Muscle of arm (tissue), 12 donors: ENCODE measurements around the gene CNIH2. TPM values are rescaled to one million over a fixed set of nuclear protein-coding genes. Genes with fewer than 3 reads are reported as not detected.

Experiments
- DNase-seq: peaks from one replicate; pipeline ENCODE4 v3.0.0-alpha.2; 2013
- polyA plus RNA-seq, 12 donors: library from polyadenylated mRNA; unstranded; fragments of 120-200 nt; gene quantifications; one replicate each; pipeline ENCODE4 v1.2.1, GENCODE V29; 2013; ENCODE audit not compliant: insufficient read length in 12 of 12

The CNIH2 gene
- polyA plus RNA-seq, 12 donors, result 1.6 to 9.4 (median 4.7) TPM; not detected in 1

DNA sequence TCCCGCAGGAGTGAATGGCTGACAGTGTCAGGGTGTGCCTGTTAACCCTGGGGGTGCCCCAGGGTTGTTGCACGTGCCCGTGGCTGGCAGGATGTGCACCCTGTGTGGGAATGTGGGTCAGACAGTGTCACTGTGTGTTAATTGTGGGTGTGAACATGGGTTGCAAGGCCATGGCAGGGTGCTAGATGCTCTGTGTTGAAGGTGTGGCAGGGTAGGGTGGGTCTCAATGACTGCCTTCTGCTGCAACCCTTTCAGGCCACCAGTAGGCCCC is 50.0 kb downstream of the CNIH2 start:
- no peak for DNase-seq

GRCh38 chr11:66328302-66329144 is 50.5 kb downstream of the CNIH2 start:
- peak; percentile 85 for DNase-seq

DNA sequence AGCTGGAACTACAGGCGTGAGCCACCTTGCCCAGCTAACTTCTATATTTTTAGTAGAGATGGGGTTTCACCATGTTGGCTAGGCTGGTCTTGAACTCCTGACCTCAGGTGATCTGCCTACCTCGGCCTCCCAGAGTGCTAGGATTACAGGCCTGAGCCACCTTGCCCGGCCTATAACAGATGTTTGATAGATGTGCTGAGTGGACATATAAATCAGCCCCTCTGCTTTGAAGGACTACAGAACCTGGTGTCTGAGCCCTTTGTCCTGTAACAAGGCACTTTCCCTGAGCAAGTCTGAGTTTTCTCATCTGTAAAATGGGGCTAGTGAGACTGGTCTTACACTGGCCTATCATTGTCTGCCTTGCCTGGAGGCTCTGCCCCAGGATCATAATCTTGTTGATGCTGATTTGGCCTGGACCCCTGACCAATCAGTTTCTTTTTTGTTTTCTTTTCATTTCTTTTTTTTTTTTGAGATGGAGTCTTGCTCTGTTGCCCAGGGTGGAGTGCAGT is 51.2 kb downstream of the CNIH2 start:
- no peak for DNase-seq

DNA sequence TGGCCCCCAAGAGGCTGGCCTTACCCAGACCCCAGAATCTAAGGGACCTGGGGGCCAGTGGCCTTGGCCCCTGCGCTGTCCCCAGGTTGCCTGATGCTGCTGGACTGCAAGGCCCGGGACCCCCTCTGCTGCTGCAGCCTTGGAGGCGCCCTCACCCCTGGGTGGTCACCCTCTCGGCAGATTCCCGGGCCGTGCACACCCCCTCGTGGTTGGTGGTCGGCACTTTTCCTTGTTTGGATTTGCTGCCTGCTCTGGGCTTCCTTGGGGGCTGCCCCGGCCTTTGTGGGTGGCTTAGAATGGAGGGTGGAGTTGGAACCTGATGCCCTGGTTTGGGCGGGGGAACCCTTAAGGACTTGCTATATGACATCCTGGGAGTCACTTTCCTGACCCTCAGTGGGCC is 53.0 kb downstream of the CNIH2 start:
- DNase-seq, result no peak

DNA sequence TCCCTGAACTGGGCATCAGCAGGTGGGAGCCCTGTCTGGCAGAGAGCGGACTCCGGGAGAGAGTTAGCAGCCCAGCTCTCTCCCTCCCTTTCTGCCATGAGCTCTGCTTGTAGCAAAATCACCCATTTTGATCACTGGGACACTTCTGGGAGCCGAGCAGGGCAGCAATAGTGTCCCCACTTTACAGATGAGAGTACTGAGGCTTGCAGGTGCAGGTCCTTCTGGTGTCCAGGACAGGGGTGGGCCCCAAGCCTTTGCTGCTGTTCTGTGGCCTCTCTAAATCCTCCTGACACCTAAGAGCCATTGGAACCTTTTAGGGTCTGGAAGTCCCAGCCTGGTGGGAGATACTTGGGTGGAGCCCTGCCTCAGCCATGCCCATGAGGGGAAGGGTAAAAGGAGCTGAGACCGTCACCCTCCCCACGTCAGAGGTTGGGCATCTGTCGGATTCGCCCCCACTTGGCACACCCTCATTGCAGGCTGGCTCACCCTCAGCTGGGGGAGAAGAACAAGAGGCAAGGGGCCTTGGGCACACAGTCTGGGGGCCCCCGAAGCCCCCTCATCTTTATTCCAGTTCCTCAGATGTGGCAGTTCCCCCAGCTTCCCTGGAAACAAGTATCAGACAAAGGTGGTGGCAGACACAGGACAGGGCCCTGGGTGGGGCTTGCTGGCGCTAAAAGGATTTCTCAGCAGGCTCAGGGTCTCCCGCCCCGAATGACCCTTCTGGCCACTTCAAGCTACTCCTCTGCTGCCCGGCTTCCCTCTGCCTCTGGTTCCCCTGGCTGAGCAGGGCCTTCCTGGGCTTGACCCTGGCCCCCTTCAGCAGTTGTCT is 53.8 kb downstream of the CNIH2 start:
- no peak for DNase-seq

- no peak for DNase-seq
Measured at GRCh38 chr11:66332371-66333219, 54.6 kb downstream of the CNIH2 start.

- DNase-seq, result no peak
Measured at GRCh38 chr11:66333220-66333877, 55.4 kb downstream of the CNIH2 start.

Other genes starting within 250 kb of the CNIH2 start
- gene GAL3ST3, start 229.0 kb upstream of the CNIH2 start, polyA plus RNA-seq, result 1 to 10 TPM in 1 of 12 donors, under 1 TPM in 8, not detected in 3; 0.24 to 1.1 (median 0.47) TPM
- 100 to 1,000 TPM in 11 of 12 donors, not detected in 1; 120 to 210 (median 134) TPM for gene SF3B2, start 225.8 kb upstream of the CNIH2 start, polyA plus RNA-seq
- gene PACS1, start 207.9 kb upstream of the CNIH2 start, polyA plus RNA-seq, result 100 to 1,000 TPM in 1 of 12 donors, 10 to 100 TPM in 11; 29.9 to 128 (median 33.8) TPM
- gene KLC2, start 20.5 kb upstream of the CNIH2 start, polyA plus RNA-seq, result 10 to 100 TPM in 10 of 12 donors, 1 to 10 TPM in 1, not detected in 1; 8.3 to 21.6 (median 14.8) TPM
- 100 to 1,000 TPM in 2 of 12 donors, 10 to 100 TPM in 9, not detected in 1; 74.0 to 118 (median 89.9) TPM for gene RAB1B, start 9.5 kb upstream of the CNIH2 start, polyA plus RNA-seq
- 100 to 1,000 TPM in 1 of 12 donors, 10 to 100 TPM in 10, not detected in 1; 30.1 to 132 (median 40.9) TPM for gene YIF1A, start 11.0 kb downstream of the CNIH2 start, polyA plus RNA-seq
- gene TMEM151A, start 13.7 kb downstream of the CNIH2 start, polyA plus RNA-seq, result under 1 TPM in 1 of 12 donors, not detected in 11; 0.08 TPM
- gene CD248, start 38.9 kb downstream of the CNIH2 start, polyA plus RNA-seq, result 100 to 1,000 TPM in 4 of 12 donors, 10 to 100 TPM in 7, not detected in 1; 58.8 to 208 (median 73.9) TPM
- 10 to 100 TPM in 1 of 12 donors, 1 to 10 TPM in 9, not detected in 2; 4.1 to 11.7 (median 5.9) TPM for gene RIN1, start 58.3 kb downstream of the CNIH2 start, polyA plus RNA-seq
- 10 to 100 TPM in 11 of 12 donors, not detected in 1; 14.7 to 28.4 (median 19.2) TPM for gene BRMS1, start 66.9 kb downstream of the CNIH2 start, polyA plus RNA-seq
- gene B4GAT1, start 69.5 kb downstream of the CNIH2 start, polyA plus RNA-seq, result 10 to 100 TPM in 11 of 12 donors, not detected in 1; 16.0 to 25.2 (median 20.3) TPM
- gene SLC29A2, start 93.6 kb downstream of the CNIH2 start, polyA plus RNA-seq, result 10 to 100 TPM in 11 of 12 donors, not detected in 1; 13.7 to 38.4 (median 25.3) TPM
- gene NPAS4, start 142.9 kb downstream of the CNIH2 start, polyA plus RNA-seq, result under 1 TPM in 8 of 12 donors, not detected in 4; 0.07 to 0.58 (median 0.22) TPM
- 10 to 100 TPM in 11 of 12 donors, not detected in 1; 42.2 to 62.4 (median 46.3) TPM for gene MRPL11, start 160.7 kb downstream of the CNIH2 start, polyA plus RNA-seq
- gene PELI3, start 188.7 kb downstream of the CNIH2 start, polyA plus RNA-seq, result 1 to 10 TPM in 11 of 12 donors, not detected in 1; 4.2 to 10.0 (median 5.2) TPM
- 10 to 100 TPM in 11 of 12 donors, not detected in 1; 15.5 to 45.8 (median 21.7) TPM for gene DPP3, start 202.3 kb downstream of the CNIH2 start, polyA plus RNA-seq
- 10 to 100 TPM in 11 of 12 donors, not detected in 1; 15.8 to 34.2 (median 20.8) TPM for gene BBS1, start 232.5 kb downstream of the CNIH2 start, polyA plus RNA-seq